ENCODE data around the gene PLLP. TPM values are rescaled to one million over a fixed set of nuclear protein-coding genes. Genes with fewer than 3 reads are reported as not detected.

PLLP gene
- total RNA-seq, 1 donor from 2014 or later, result 0.86 TPM

DNA sequence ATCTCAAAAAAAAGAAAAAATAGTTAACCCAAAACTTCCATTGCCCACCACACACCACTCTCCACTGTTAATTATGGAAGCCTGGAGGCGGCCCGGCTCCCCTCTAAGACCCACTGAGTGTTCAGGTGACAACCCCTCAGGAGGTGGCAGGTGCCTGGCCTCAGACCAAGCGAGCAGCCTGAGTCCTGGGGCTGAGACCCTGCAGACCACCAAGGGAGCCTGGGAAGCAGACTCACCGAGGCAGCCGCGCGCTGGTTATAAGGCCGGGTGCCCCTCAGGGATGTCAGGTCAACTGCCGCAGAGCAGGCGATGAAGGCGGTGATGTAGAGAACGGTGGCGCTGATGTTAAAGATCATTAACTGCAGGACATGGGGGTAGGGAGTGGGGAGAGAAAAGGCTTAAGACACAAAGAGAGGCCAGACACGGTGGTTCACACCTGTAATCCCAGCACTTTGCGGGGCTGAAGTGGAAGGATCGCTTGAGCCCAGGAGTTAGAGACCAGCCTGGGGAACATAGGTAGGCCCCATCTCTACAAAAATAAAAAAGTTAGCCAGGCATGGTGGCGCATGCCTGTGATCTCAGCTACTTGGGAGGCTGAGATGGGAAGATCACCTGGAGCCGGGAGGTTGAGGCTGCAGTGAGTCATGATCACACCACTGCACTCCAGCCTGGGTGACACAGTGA lies 26.1 kb downstream of the PLLP start:
- H3K27ac ChIP-seq, result no peak overlapping the region
- H3K9me3 ChIP-seq (ENCODE audit: low read depth), result no peaks in the 10 kb centered on the region
- H3K9ac ChIP-seq, result no peak overlapping the region
- Mint-ChIP-seq H3K36me3 (peaks cover 4% of the 10 kb centered on the region), H3K4me3 (peak overlapping the region; percentile 74), H3K27me3 (ENCODE audit: insufficient read depth, low read depth) (peaks cover 4% of the 10 kb centered on the region), H3K9me3 (no peaks in the 10 kb centered on the region), H3K4me1 (peaks cover 34% of the 10 kb centered on the region), H3K27ac (peak overlapping the region; percentile 34)
- peaks cover 22% of the 10 kb centered on the region for H3F3A ChIP-seq (ENCODE audit: low read depth)
- DNase-seq (ENCODE audit: low spot score), result no peak
- no peak overlapping the region for H2AFZ ChIP-seq (replicated peaks)
- no peak overlapping the region for H3K4me2 ChIP-seq
- no peaks in the 10 kb centered on the region for H3K36me3 ChIP-seq
- H3K79me2 ChIP-seq (ENCODE audit: low read depth), result no peaks in the 10 kb centered on the region
- H3K4me1 ChIP-seq, result peaks cover 16% of the 10 kb centered on the region
- H3K27me3 ChIP-seq, result no peaks in the 10 kb centered on the region
- no peak overlapping the region for H3K4me3 ChIP-seq
- H4K20me1 ChIP-seq (ENCODE audit: low read depth), result no peaks in the 10 kb centered on the region
- TF ChIP-seq, protein P1, sequence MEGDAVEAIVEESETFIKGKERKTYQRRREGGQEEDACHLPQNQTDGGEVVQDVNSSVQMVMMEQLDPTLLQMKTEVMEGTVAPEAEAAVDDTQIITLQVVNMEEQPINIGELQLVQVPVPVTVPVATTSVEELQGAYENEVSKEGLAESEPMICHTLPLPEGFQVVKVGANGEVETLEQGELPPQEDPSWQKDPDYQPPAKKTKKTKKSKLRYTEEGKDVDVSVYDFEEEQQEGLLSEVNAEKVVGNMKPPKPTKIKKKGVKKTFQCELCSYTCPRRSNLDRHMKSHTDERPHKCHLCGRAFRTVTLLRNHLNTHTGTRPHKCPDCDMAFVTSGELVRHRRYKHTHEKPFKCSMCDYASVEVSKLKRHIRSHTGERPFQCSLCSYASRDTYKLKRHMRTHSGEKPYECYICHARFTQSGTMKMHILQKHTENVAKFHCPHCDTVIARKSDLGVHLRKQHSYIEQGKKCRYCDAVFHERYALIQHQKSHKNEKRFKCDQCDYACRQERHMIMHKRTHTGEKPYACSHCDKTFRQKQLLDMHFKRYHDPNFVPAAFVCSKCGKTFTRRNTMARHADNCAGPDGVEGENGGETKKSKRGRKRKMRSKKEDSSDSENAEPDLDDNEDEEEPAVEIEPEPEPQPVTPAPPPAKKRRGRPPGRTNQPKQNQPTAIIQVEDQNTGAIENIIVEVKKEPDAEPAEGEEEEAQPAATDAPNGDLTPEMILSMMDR (IDR thresholded peaks at IDR 0.05), result no peak

DNA sequence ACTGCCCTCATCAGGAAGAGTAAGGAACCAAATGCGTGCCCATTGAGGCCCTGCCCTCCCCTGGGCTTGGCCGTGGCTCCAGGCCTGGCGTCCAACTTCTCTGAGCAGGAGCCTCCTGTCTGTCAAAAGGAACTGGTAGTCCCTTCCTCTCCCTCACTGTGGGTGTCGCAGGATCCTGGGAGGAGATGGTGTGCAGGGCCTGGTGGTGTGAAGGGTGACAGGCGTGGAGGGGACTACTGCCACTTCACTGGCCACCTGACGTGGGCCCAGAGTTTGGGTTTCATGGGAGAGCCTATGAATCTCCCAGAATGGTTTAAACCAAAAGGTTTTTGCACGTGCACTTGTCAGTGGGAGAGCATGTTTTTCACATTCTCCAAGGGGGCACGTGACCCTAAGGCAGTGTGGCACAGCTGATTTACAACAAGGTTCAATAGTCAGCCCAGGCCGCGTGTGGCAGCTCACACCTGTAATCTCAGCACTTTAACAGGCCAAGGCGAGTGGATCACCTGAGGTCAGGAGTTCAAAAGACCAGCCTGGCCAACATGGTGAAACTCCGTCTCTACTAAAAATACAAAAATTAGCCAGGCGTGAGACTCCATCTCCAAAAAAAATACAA lies 26.9 kb downstream of the PLLP start:
- no peak for TF ChIP-seq EZH2phosphoT487 (IDR thresholded peaks at IDR 0.05)
- TF ChIP-seq, protein P1 (IDR thresholded peaks at IDR 0.05), result no peak
- TF ChIP-seq EZH2 (IDR thresholded peaks at IDR 0.05), result no peak
- peaks cover 22% of the 10 kb centered on the region for H3F3A ChIP-seq (ENCODE audit: low read depth)
- no peaks in the 10 kb centered on the region for H3K79me2 ChIP-seq (ENCODE audit: low read depth)
- Mint-ChIP-seq H3K4me1 (peaks cover 30% of the 10 kb centered on the region), H3K27ac (no peak overlapping the region), H3K27me3 (ENCODE audit: insufficient read depth, low read depth) (peaks cover 4% of the 10 kb centered on the region), H3K9me3 (no peaks in the 10 kb centered on the region), H3K36me3 (peaks cover 8% of the 10 kb centered on the region), H3K4me3 (no peak overlapping the region)
- no peak for DNase-seq (ENCODE audit: low spot score)
- H3K9ac ChIP-seq, result no peak overlapping the region
- H3K27ac ChIP-seq, result no peak overlapping the region
- no peaks in the 10 kb centered on the region for H3K36me3 ChIP-seq
- no peak overlapping the region for H3K4me2 ChIP-seq
- H3K4me1 ChIP-seq, result peaks cover 16% of the 10 kb centered on the region
- H4K20me1 ChIP-seq (ENCODE audit: low read depth), result no peaks in the 10 kb centered on the region
- no peaks in the 10 kb centered on the region for H3K27me3 ChIP-seq
- H2AFZ ChIP-seq (replicated peaks), result no peak overlapping the region
- no peak overlapping the region for H3K4me3 ChIP-seq
- no peaks in the 10 kb centered on the region for H3K9me3 ChIP-seq (ENCODE audit: low read depth)

DNA sequence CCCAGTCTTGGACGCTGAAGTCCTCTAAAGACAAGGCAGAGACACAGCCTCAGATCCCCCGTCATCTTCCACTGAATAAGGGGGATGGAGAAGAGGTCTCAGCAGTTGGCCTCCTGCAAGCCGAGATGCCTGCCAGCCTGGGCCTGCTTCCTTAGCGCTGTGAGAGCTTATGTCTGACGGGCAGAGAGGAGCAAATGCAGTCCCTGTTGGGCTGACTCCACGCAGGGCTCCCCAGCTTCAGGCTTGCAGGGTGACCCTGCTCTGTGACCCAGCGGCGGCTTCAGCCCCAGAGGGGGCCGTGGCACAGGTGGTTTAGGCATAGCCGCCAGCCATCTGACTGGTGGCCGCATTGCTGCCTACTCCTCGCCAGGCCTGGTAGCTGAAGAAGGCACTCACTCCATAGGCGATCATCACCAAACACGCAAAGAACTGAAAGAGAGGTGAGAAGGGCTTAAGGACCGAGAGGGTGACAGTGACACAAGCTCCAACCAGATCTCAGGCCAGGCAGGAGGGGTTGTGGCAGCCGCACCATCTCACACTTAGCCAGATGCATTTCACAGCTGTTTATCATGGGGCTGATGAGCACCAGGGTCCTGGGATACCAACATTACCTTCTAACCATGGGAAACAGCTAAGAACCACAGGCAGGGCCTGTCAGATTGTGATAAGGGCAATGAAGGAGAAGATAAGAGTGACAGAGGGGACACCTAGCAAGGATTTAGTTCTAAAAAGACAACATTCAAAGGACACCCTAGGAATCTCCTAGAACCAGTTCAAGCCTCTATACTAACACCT lies 27.7 kb downstream of the PLLP start:
- Mint-ChIP-seq H3K27ac (peak overlapping the region; percentile 42), H3K9me3 (no peaks in the 10 kb centered on the region), H3K4me1 (peaks cover 30% of the 10 kb centered on the region), H3K4me3 (peak overlapping the region; percentile 57), H3K27me3 (ENCODE audit: insufficient read depth, low read depth) (peaks cover 4% of the 10 kb centered on the region), H3K36me3 (peaks cover 15% of the 10 kb centered on the region)
- no peak overlapping the region for H2AFZ ChIP-seq (replicated peaks)
- no peaks in the 10 kb centered on the region for H3K79me2 ChIP-seq (ENCODE audit: low read depth)
- no peaks in the 10 kb centered on the region for H3K9me3 ChIP-seq (ENCODE audit: low read depth)
- DNase-seq (ENCODE audit: low spot score), result no peak
- H3K4me2 ChIP-seq, result no peak overlapping the region
- peaks cover 16% of the 10 kb centered on the region for H3K4me1 ChIP-seq
- no peaks in the 10 kb centered on the region for H3K36me3 ChIP-seq
- no peaks in the 10 kb centered on the region for H3K27me3 ChIP-seq
- H3K4me3 ChIP-seq, result no peak overlapping the region
- no peaks in the 10 kb centered on the region for H4K20me1 ChIP-seq (ENCODE audit: low read depth)
- H3K27ac ChIP-seq, result no peak overlapping the region
- TF ChIP-seq, protein P1 (IDR thresholded peaks at IDR 0.05), result no peak
- TF ChIP-seq EZH2phosphoT487 (IDR thresholded peaks at IDR 0.05) (no peak), EZH2 (IDR thresholded peaks at IDR 0.05) (no peak)
- no peak overlapping the region for H3K9ac ChIP-seq
- H3F3A ChIP-seq (ENCODE audit: low read depth), result peaks cover 22% of the 10 kb centered on the region
